Measurements from ENCODE around the gene ELMOD3. TPM values are rescaled to one million over a fixed set of nuclear protein-coding genes. Genes with fewer than 3 reads are reported as not detected.

ELMOD3 gene
- total RNA-seq, 4 donors from 2014 or later = 13.3 to 37.8 (median 32.8) TPM

GRCh38 chr2:85399183-85399455, 44.5 kb downstream of the ELMOD3 start:
- intact Hi-C loops (cut with DNase I; ENCODE audit: low total_unique reads) (no loop called here), in situ Hi-C loops (cut with MboI; ENCODE audit: low pct_ligation_motif_present in 1 of 4, low pct_unique_long_range_greater_than_20kb in 1 of 4, low sequenced_read_pairs in 3 of 4) (no loop called here)
- Histone ChIP-seq H3K27me3 (no peaks in the 10 kb centered on the region), H3K4me1 (peaks cover 0 to 8% (median 2%) of the 10 kb centered on the region in 4 donors), H3K4me3 (no peak overlapping the region), H3K9me3 (peaks cover 0 to 4% of the 10 kb centered on the region in 2 donors), H3K36me3 (no peaks in the 10 kb centered on the region), H3K27ac (no peak overlapping the region)
- no peak for DNase-seq
- TF ChIP-seq CTCF (IDR thresholded peaks at IDR 0.05) (no peak), POLR2A (IDR thresholded peaks at IDR 0.05) (no peak)
- 94 to 100% methylated on average over 4 to 8 of the region's 8 CpGs for WGBS, 2 donors (ENCODE audit: low coverage in 1 of 2)

GRCh38 chr2:85400023-85400422, 45.5 kb downstream of the ELMOD3 start:
- Histone ChIP-seq H3K27ac (no peak overlapping the region), H3K27me3 (no peaks in the 10 kb centered on the region), H3K4me3 (no peak overlapping the region), H3K36me3 (no peaks in the 10 kb centered on the region), H3K9me3 (peaks cover 0 to 4% of the 10 kb centered on the region in 2 donors), H3K4me1 (peaks cover 0 to 8% (median 2%) of the 10 kb centered on the region in 4 donors)
- in situ Hi-C loops (cut with MboI; ENCODE audit: low pct_ligation_motif_present in 1 of 4, low pct_unique_long_range_greater_than_20kb in 1 of 4, low sequenced_read_pairs in 3 of 4) = no loop called here
- intact Hi-C loops (cut with DNase I; ENCODE audit: low total_unique reads) = no loop called here
- no peak for DNase-seq
- 91 to 98% methylated on average over 8 of the region's 8 CpGs for WGBS, 2 donors (ENCODE audit: low coverage in 1 of 2)
- TF ChIP-seq POLR2AphosphoS5 (IDR thresholded peaks at IDR 0.05) (no peak), CTCF (IDR thresholded peaks at IDR 0.05) (no peak), POLR2A (IDR thresholded peaks at IDR 0.05) (no peak), EP300 (IDR thresholded peaks at IDR 0.05; ENCODE audit: low read depth) (no peak)

GRCh38 chr2:85400541-85401463, 46.2 kb downstream of the ELMOD3 start:
- no peak for DNase-seq
- peaks cover 0 to 8% (median 2%) of the 10 kb centered on the region in 4 donors for H3K4me1 ChIP-seq
- intact Hi-C loops (cut with DNase I; ENCODE audit: low total_unique reads) (no loop called here), in situ Hi-C loops (cut with MboI; ENCODE audit: low pct_ligation_motif_present in 1 of 4, low pct_unique_long_range_greater_than_20kb in 1 of 4, low sequenced_read_pairs in 3 of 4) (no loop called here)
- H3K36me3 ChIP-seq = no peaks in the 10 kb centered on the region
- WGBS, 2 donors (ENCODE audit: low coverage in 1 of 2) = 85 to 93% methylated on average over 2 to 12 of the region's 14 CpGs
- no peaks in the 10 kb centered on the region for H3K27me3 ChIP-seq
- TF ChIP-seq POLR2A (IDR thresholded peaks at IDR 0.05) (no peak), EP300 (IDR thresholded peaks at IDR 0.05; ENCODE audit: low read depth) (no peak), CTCF (IDR thresholded peaks at IDR 0.05) (no peak)
- H3K4me3 ChIP-seq = no peak overlapping the region
- peaks cover 0 to 4% of the 10 kb centered on the region in 2 donors for H3K9me3 ChIP-seq
- no peak overlapping the region for H3K27ac ChIP-seq

- Histone ChIP-seq H3K27me3 (no peaks in the 10 kb centered on the region), H3K4me3 (no peak overlapping the region), H3K36me3 (no peaks in the 10 kb centered on the region), H3K27ac (no peak overlapping the region), H3K4me1 (peaks cover 0 to 10% (median 2%) of the 10 kb centered on the region in 4 donors), H3K9me3 (peaks cover 0 to 4% of the 10 kb centered on the region in 2 donors)
- in situ Hi-C loops (cut with MboI; ENCODE audit: low pct_ligation_motif_present in 1 of 4, low pct_unique_long_range_greater_than_20kb in 1 of 4, low sequenced_read_pairs in 3 of 4) (no loop called here), intact Hi-C loops (cut with DNase I; ENCODE audit: low total_unique reads) (no loop called here)
- WGBS, 2 donors (ENCODE audit: low coverage in 1 of 2) = 95% methylated on average over 7 of the region's 7 CpGs; no CpG with 5 or more reads in 1 of the 2 donors
- TF ChIP-seq POLR2A (IDR thresholded peaks at IDR 0.05) (no peak), EP300 (IDR thresholded peaks at IDR 0.05; ENCODE audit: low read depth) (no peak), POLR2AphosphoS5 (IDR thresholded peaks at IDR 0.05) (no peak), CTCF (IDR thresholded peaks at IDR 0.05) (no peak)
- no peak for DNase-seq
These were observed 46.9 kb downstream of the ELMOD3 start for GRCh38 chr2:85401464-85401805.
